GM12878 (cell line): ENCODE measurements around the gene ANGPTL2. TPM values are rescaled to one million over a fixed set of nuclear protein-coding genes. Genes with fewer than 3 reads are reported as not detected.

Source experiments
- ASH2L ChIP-seq: fragments of 300-600, 200-600 bp; sonication (generic); IDR thresholded peaks from 2 replicates; pipeline ENCODE4 v1.6.1; 2017; ENCODE audit warnings: low read depth, mild to moderate bottlenecking, borderline replicate concordance
- ATF2 ChIP-seq: IDR thresholded peaks from 2 replicates; pipeline ENCODE4 v1.6.1; 2012; ENCODE audit warnings: low read length, inconsistent platforms
- E2F4 ChIP-seq: IDR thresholded peaks from 2 replicates; pipeline ENCODE4 v1.6.1; 2012; ENCODE audit warnings: low read depth, low read length, improper control_type of control experiment
- PAX8 ChIP-seq: fragments of 450-650 bp; IDR thresholded peaks from 2 replicates; pipeline ENCODE4 v1.6.1; 2017; ENCODE audit warnings: mild to moderate bottlenecking, moderate library complexity
- POLR2AphosphoS5 ChIP-seq: IDR thresholded peaks from 2 replicates; pipeline ENCODE4 v1.6.1; 2011; ENCODE audit warnings: mild to moderate bottlenecking, low read length, inconsistent platforms
- SKIL ChIP-seq: fragments of 450-650 bp; IDR thresholded peaks from 2 replicates; pipeline ENCODE4 v1.6.1; 2017; ENCODE audit warnings: mild to moderate bottlenecking, low read depth, inconsistent platforms; ENCODE audit not compliant: poor library complexity, severe bottlenecking
- SMARCA5 ChIP-seq: fragments of 450-650 bp; IDR thresholded peaks from 2 replicates; pipeline ENCODE4 v1.6.1; 2017; ENCODE audit warnings: mild to moderate bottlenecking
- ZSCAN29 ChIP-seq: fragments of 450-650 bp; IDR thresholded peaks from 2 replicates; pipeline ENCODE4 v1.6.1; 2017; ENCODE audit warnings: mild to moderate bottlenecking, moderate library complexity
- polyA plus RNA-seq, 11 experiments: library from polyadenylated mRNA; depleted of rRNA in 4 of 11; unstranded in 6 of 11; stranded (reverse) in 5 of 11; fragments of >200 nt; fragmentation: Nextera tagmentation in 4 of 11; fragmentation: Illumina TruSeq in 1 of 11; extraction: Ambion mirVana in 4 of 11; extraction: Trizol in 1 of 11; gene quantifications; 1 replicate in 1 of 11; 2 replicates in 10 of 11; pipeline versions ENCODE4 v1.2.1 to v1.2.3, GENCODE V29; 2011 to 2016; ENCODE audit warnings: inconsistent platforms in 2 of 11, missing spikeins in 2 of 11, low read depth in 1 of 11
- total RNA-seq, 4 experiments: library from RNA; depleted of rRNA in 3 of 4; stranded (reverse); fragments of >200 nt in 3 of 4; fragmentation: Illumina TruSeq in 1 of 4; extraction: Trizol in 1 of 4; gene quantifications; 2 replicates each; pipeline versions ENCODE4 v1.2.1 to v1.2.3, GENCODE V29; 2013 to 2021

The ANGPTL2 gene
- total and polyA plus RNA-seq, 10 of the 15 experiments (the other 5 are each of a cell fraction or from before 2014, with no cell fraction given) = 0.13 to 2.6 (median 0.82) TPM; not detected in 1

GRCh38 chr9:127107929-127108876 lies 14.2 kb downstream of the ANGPTL2 start (continued):
- TF ChIP-seq SKIL = no peak
- no peak for TF ChIP-seq ZSCAN29
- no peak for TF ChIP-seq POLR2AphosphoS5
- TF ChIP-seq ATF2 = no peak
- TF ChIP-seq E2F4 = no peak
- TF ChIP-seq ASH2L = no peak
- TF ChIP-seq SMARCA5 = no peak
- no peak for TF ChIP-seq PAX8
